NT2/D1 (cell line): ENCODE data around the gene G6PD.
"Not testable (repeated sequence)": the region's sequence is repeated elsewhere in the genome, so short reads cannot be mapped to it uniquely, and the experiment has no call there.

Experiments used
- DNase-seq: peaks from one replicate; pipeline ENCODE4 v3.0.0-alpha.2; 2011; ENCODE audit warnings: low read depth, low spot score
- H3K27me3 ChIP-seq: 2 replicates; pipeline ENCODE4 v1.6.0; 2011; ENCODE audit warnings: mild to moderate bottlenecking; ENCODE audit not compliant: insufficient read length, insufficient read depth
- H3K36me3 ChIP-seq: 2 replicates; pipeline ENCODE4 v1.6.1; 2011; ENCODE audit warnings: mild to moderate bottlenecking, low read length, mixed read lengths; ENCODE audit not compliant: insufficient read depth, insufficient read length
- H3K4me1 ChIP-seq: 2 replicates; pipeline ENCODE4 v1.5.1; 2011; ENCODE audit not compliant: insufficient read depth, insufficient read length
- H3K4me3 ChIP-seq: 2 replicates; pipeline ENCODE4 v1.5.1; 2011; ENCODE audit warnings: low read depth; ENCODE audit not compliant: insufficient read length
- H3K9ac ChIP-seq: 2 replicates; pipeline ENCODE4 v1.6.0; 2011; ENCODE audit warnings: low read depth; ENCODE audit not compliant: insufficient read length
- H3K9me3 ChIP-seq: 2 replicates; pipeline ENCODE4 v1.5.1; 2011; ENCODE audit warnings: mild to moderate bottlenecking, low read length; ENCODE audit not compliant: insufficient read depth
- SUZ12 ChIP-seq: IDR thresholded peaks from 2 replicates; pipeline ENCODE4 v1.6.1; 2011; ENCODE audit not compliant: insufficient read length, insufficient read depth; ENCODE audit errors: extremely low read depth
- YY1 ChIP-seq: IDR thresholded peaks from 2 replicates; pipeline ENCODE4 v1.6.1; 2011; ENCODE audit not compliant: insufficient read length, insufficient read depth
- ZNF274 ChIP-seq: IDR thresholded peaks from 2 replicates; pipeline ENCODE4 v1.6.1; 2011; ENCODE audit warnings: mild to moderate bottlenecking, low read depth, low read length

G6PD gene

GRCh38 chrX:154547245-154548027 is 790 bp upstream of the G6PD start, which contains the start of gene IKBKG:
Gene IKBKG, plus strand, starts transcription at chrX:154547620. Its CDS starts 4,383 bp downstream, at chrX:154552003.
- no peaks in the 10 kb centered on the region for H3K4me1 ChIP-seq
- peaks cover 17% of the 10 kb centered on the region for H3K36me3 ChIP-seq
- no peaks in the 10 kb centered on the region for H3K9me3 ChIP-seq
- TF ChIP-seq YY1, result no peak
- no peak for TF ChIP-seq ZNF274
- no peak for TF ChIP-seq SUZ12
- DNase-seq, result peak; percentile 54
- H3K4me3 ChIP-seq, result peak within 1 kb of the TSS; percentile 59
- H3K27me3 ChIP-seq, result no peaks in the 10 kb centered on the region
- H3K9ac ChIP-seq, result peak within 1 kb of the TSS; percentile 83

GRCh38 chrX:154545673-154546274 is 872 bp downstream of the G6PD start:
- H3K36me3 ChIP-seq, result peaks cover 22% of the 10 kb centered on the region
- H3K9ac ChIP-seq, result peak overlapping the region; percentile 32
- no peaks in the 10 kb centered on the region for H3K27me3 ChIP-seq
- peak overlapping the region; percentile 59 for H3K4me3 ChIP-seq
- no peaks in the 10 kb centered on the region for H3K4me1 ChIP-seq
- no peak for TF ChIP-seq YY1
- no peak for TF ChIP-seq ZNF274
- no peak for TF ChIP-seq SUZ12
- no peak for DNase-seq
- H3K9me3 ChIP-seq, result no peaks in the 10 kb centered on the region

- peaks cover 28% of the 10 kb centered on the region for H3K36me3 ChIP-seq
- no peaks in the 10 kb centered on the region for H3K9me3 ChIP-seq
- no peaks in the 10 kb centered on the region for H3K4me1 ChIP-seq
- no peak for TF ChIP-seq ZNF274
- TF ChIP-seq YY1, result no peak
- no peak for TF ChIP-seq SUZ12
- H3K4me3 ChIP-seq, result no peak overlapping the region
- H3K27me3 ChIP-seq, result no peaks in the 10 kb centered on the region
- H3K9ac ChIP-seq, result no peak overlapping the region
- no peak for DNase-seq
Observed at GRCh38 chrX:154542723-154543424, 3.8 kb downstream of the G6PD start.

GRCh38 chrX:154541896-154542722 is 4.5 kb downstream of the G6PD start:
- no peaks in the 10 kb centered on the region for H3K27me3 ChIP-seq
- no peak for DNase-seq
- H3K9me3 ChIP-seq, result no peaks in the 10 kb centered on the region
- H3K9ac ChIP-seq, result no peak overlapping the region
- peaks cover 28% of the 10 kb centered on the region for H3K36me3 ChIP-seq
- no peak overlapping the region for H3K4me3 ChIP-seq
- H3K4me1 ChIP-seq, result no peaks in the 10 kb centered on the region
- TF ChIP-seq YY1 (no peak), ZNF274 (no peak), SUZ12 (no peak)

GRCh38 chrX:154541589-154541895 is 5.1 kb downstream of the G6PD start:
- no peak overlapping the region for H3K9ac ChIP-seq
- no peak overlapping the region for H3K4me3 ChIP-seq
- no peaks in the 10 kb centered on the region for H3K27me3 ChIP-seq
- H3K4me1 ChIP-seq, result no peaks in the 10 kb centered on the region
- peaks cover 28% of the 10 kb centered on the region for H3K36me3 ChIP-seq
- no peaks in the 10 kb centered on the region for H3K9me3 ChIP-seq
- TF ChIP-seq SUZ12 (no peak), YY1 (no peak), ZNF274 (no peak)
- DNase-seq, result no peak

GRCh38 chrX:154540897-154541535 is 5.6 kb downstream of the G6PD start:
- H3K4me3 ChIP-seq, result no peak overlapping the region
- no peak for DNase-seq
- H3K4me1 ChIP-seq, result no peaks in the 10 kb centered on the region
- no peaks in the 10 kb centered on the region for H3K27me3 ChIP-seq
- no peak overlapping the region for H3K9ac ChIP-seq
- H3K9me3 ChIP-seq, result no peaks in the 10 kb centered on the region
- no peak for TF ChIP-seq SUZ12
- no peak for TF ChIP-seq ZNF274
- TF ChIP-seq YY1, result no peak
- peaks cover 31% of the 10 kb centered on the region for H3K36me3 ChIP-seq

- H3K36me3 ChIP-seq, result peaks cover 36% of the 10 kb centered on the region
- H3K4me1 ChIP-seq, H3K27me3 ChIP-seq, H3K9me3 ChIP-seq, H3K9ac ChIP-seq, DNase-seq, H3K4me3 ChIP-seq: not testable (repeated sequence)
Observed at GRCh38 chrX:154540365-154540764, 6.3 kb downstream of the G6PD start.
